Bronchial epithelial cell (primary cell): ENCODE measurements around the gene RFX4. TPM values are rescaled to one million over a fixed set of nuclear protein-coding genes. Genes with fewer than 3 reads are reported as not detected.

Source experiments
- DNase-seq: peaks from one replicate; pipeline ENCODE4 v3.0.0-alpha.2; 2010; ENCODE audit warnings: low read depth
- FAIRE-seq: peaks from 2 replicates; lab custom pipeline; 2011; peaks lifted over from hg19 to GRCh38; lab: Jason Lieb, UNC
- H3K27me3 ChIP-seq: 2 replicates; pipeline ENCODE4 v1.5.1; 2011; ENCODE audit warnings: low read length; ENCODE audit not compliant: control insufficient read depth, insufficient read depth
- H3K36me3 ChIP-seq: 2 replicates; pipeline ENCODE4 v1.5.1; 2011; ENCODE audit warnings: low read length; ENCODE audit not compliant: control insufficient read depth, insufficient read depth
- H3K4me3 ChIP-seq: 2 replicates; pipeline ENCODE4 v1.5.1; 2011; ENCODE audit warnings: mild to moderate bottlenecking, low read depth, low read length, control low read depth
- CTCF ChIP-seq: IDR thresholded peaks from 2 replicates; pipeline ENCODE4 v1.5.1; 2011; ENCODE audit warnings: mild to moderate bottlenecking, moderate library complexity, low read length, control low read depth, inconsistent platforms; ENCODE audit not compliant: insufficient read depth, severe bottlenecking
- total RNA-seq: library from RNA; depleted of rRNA; stranded (reverse); fragments of >200 nt; gene quantifications from 2 replicates; pipeline ENCODE4 v1.2.1, GENCODE V29; 2014

Gene RFX4
- total RNA-seq, 1 donor from 2014 or later: not detected

GRCh38 chr12:106711316-106711715, 128.5 kb downstream of the RFX4 start:
- no peak overlapping the region for H3K4me3 ChIP-seq
- peaks cover 7% of the 10 kb centered on the region for H3K27me3 ChIP-seq
- no peak for DNase-seq
- H3K36me3 ChIP-seq: no peaks in the 10 kb centered on the region
- no peak for FAIRE-seq
- TF ChIP-seq CTCF: no peak

DNA sequence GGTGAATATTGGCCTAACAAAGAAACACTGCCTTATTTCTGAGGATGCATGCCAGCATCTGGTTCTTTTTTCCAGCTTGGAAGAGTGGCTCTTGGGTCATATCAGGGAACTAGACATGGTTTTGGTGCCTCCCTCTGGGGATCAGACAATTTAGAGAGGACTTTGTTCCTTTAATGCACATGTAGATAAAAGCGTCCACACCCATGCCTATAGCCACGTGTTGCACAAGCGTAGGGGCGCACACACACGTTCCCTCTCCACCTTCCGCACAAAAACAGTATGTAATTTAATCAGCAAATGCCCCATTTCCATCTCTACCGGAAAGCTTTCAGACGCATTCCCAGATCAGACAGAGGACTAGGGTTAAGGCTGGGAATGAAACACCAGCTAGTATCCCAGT, 130.0 kb downstream of the RFX4 start:
- FAIRE-seq (no peak), DNase-seq (no peak)
- Histone ChIP-seq H3K36me3 (no peaks in the 10 kb centered on the region), H3K27me3 (peaks cover 7% of the 10 kb centered on the region), H3K4me3 (no peak overlapping the region)
- no peak for TF ChIP-seq CTCF

DNA sequence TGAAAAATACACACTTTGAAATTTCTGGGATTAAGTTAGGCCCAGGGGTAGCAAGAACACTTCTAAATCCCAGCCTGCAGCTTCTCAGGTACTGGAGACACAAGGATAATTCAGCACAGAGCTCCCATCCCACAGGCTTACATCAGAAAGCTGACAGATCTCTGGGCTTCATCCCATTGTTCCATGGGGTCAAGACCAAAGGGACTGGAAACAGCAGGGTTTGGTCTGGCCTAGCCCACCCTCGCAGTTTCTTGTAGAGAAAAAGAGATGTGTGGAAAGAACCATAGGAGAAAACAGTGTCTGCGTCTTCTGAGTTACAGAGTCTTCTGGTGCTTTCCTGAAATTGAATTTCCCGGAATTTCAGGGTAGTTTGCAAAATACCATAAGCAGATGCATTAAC, 132.1 kb downstream of the RFX4 start:
- FAIRE-seq (no peak), DNase-seq (no peak)
- H3K27me3 ChIP-seq: peaks cover 7% of the 10 kb centered on the region
- TF ChIP-seq CTCF: no peak
- no peaks in the 10 kb centered on the region for H3K36me3 ChIP-seq
- no peak overlapping the region for H3K4me3 ChIP-seq

GRCh38 chr12:106715582-106715981, 132.8 kb downstream of the RFX4 start:
- Histone ChIP-seq H3K36me3 (no peaks in the 10 kb centered on the region), H3K4me3 (no peak overlapping the region), H3K27me3 (peaks cover 6% of the 10 kb centered on the region)
- no peak for TF ChIP-seq CTCF
- DNase-seq (peak; percentile 21), FAIRE-seq (no peak)

- H3K4me3 ChIP-seq: no peak overlapping the region
- FAIRE-seq: no peak
- TF ChIP-seq CTCF: no peak
- H3K36me3 ChIP-seq: no peaks in the 10 kb centered on the region
- DNase-seq: no peak
- H3K27me3 ChIP-seq: no peaks in the 10 kb centered on the region
Measured at GRCh38 chr12:106717673-106718072, 134.9 kb downstream of the RFX4 start.

GRCh38 chr12:106719879-106720278, 137.1 kb downstream of the RFX4 start:
- TF ChIP-seq CTCF: no peak
- no peaks in the 10 kb centered on the region for H3K27me3 ChIP-seq
- no peak for FAIRE-seq
- H3K36me3 ChIP-seq: no peaks in the 10 kb centered on the region
- no peak overlapping the region for H3K4me3 ChIP-seq
- DNase-seq: no peak
